Body of pancreas (tissue), 4 donors: ENCODE data around the gene TMEM79.

Experiments used
- POLR2A ChIP-seq, 3 donors: fragments of 450-650 bp; IDR thresholded peaks; one replicate each; pipeline ENCODE4 v1.6.1; 2016; ENCODE audit warnings: antibody characterized with exemption in 3 of 3, mild to moderate bottlenecking in 2 of 3
- TF ChIP-seq, protein P1 (sequence below), 7 experiments: fragments of 450-650 bp in 4 of 7; fragments of 200-600 bp in 3 of 7; sonication (generic) in 3 of 7; IDR thresholded peaks; one replicate each; pipeline ENCODE4 v1.5.1; 2016 to 2019; ENCODE audit warnings: antibody characterized with exemption in 7 of 7

DNA sequence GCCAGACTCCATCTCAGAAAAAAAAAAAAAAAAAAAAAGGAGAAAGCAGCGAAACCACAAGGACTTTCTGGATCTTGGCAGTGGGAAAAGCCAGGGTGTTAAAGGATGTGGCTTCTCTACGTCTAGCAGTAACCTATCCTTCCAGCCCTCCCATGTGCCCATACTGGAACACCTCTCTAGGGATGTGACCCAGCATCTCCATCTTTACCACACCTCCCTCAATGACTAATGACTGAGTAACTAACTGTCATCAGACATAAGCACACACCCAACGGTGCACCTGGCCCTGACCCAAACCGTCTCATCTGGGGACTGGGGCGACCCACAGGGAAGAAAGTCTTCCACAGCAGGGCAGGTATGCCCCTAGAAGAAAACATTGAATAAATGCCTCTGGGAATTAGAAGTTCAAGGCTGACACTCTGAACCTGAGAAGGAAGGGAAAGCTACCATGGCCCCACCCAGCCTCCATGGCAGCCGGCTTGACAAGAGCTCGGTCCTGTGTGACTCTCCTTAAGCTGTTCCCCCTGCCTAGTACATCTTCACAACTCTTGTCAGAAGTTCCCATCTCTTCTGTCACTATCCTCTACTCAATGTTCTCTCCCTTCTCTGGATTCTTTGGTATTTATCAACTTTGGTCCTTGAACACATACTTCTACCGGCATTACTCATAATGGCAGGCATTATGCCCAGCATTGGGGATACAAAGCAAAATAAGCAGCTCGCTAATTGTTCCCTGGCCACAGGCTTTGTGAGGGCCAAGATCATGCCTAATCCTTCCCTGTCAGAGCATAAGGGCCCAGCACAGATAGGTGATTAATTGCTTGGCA lies 21.5 kb upstream of the TMEM79 start:
- TF ChIP-seq, protein P1, sequence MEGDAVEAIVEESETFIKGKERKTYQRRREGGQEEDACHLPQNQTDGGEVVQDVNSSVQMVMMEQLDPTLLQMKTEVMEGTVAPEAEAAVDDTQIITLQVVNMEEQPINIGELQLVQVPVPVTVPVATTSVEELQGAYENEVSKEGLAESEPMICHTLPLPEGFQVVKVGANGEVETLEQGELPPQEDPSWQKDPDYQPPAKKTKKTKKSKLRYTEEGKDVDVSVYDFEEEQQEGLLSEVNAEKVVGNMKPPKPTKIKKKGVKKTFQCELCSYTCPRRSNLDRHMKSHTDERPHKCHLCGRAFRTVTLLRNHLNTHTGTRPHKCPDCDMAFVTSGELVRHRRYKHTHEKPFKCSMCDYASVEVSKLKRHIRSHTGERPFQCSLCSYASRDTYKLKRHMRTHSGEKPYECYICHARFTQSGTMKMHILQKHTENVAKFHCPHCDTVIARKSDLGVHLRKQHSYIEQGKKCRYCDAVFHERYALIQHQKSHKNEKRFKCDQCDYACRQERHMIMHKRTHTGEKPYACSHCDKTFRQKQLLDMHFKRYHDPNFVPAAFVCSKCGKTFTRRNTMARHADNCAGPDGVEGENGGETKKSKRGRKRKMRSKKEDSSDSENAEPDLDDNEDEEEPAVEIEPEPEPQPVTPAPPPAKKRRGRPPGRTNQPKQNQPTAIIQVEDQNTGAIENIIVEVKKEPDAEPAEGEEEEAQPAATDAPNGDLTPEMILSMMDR (IDR thresholded peaks at IDR 0.05), result no peak
- no peak for TF ChIP-seq POLR2A (IDR thresholded peaks at IDR 0.05)
